Tongue (tissue), 2 donors: ENCODE results near the gene MYO19. TPM values are rescaled to one million over a fixed set of nuclear protein-coding genes. Genes with fewer than 3 reads are reported as not detected.
A peak's percentile ranks its signal among the peaks of the same experiment; 100 is the strongest.
"Not testable (repeated sequence)": the region's sequence is repeated elsewhere in the genome, so short reads cannot be mapped to it uniquely, and the experiment has no call there.

Source experiments
- DNase-seq: peaks from one replicate; pipeline ENCODE4 v3.0.0-alpha.2; 2015
- total RNA-seq: library from RNA; depleted of rRNA; stranded (reverse); fragments of >200 nt; gene quantifications from one replicate; pipeline ENCODE4 v1.2.3, GENCODE V29; 2014

MYO19 gene
- total RNA-seq, 1 donor from 2014 or later = 54.2 TPM

DNA sequence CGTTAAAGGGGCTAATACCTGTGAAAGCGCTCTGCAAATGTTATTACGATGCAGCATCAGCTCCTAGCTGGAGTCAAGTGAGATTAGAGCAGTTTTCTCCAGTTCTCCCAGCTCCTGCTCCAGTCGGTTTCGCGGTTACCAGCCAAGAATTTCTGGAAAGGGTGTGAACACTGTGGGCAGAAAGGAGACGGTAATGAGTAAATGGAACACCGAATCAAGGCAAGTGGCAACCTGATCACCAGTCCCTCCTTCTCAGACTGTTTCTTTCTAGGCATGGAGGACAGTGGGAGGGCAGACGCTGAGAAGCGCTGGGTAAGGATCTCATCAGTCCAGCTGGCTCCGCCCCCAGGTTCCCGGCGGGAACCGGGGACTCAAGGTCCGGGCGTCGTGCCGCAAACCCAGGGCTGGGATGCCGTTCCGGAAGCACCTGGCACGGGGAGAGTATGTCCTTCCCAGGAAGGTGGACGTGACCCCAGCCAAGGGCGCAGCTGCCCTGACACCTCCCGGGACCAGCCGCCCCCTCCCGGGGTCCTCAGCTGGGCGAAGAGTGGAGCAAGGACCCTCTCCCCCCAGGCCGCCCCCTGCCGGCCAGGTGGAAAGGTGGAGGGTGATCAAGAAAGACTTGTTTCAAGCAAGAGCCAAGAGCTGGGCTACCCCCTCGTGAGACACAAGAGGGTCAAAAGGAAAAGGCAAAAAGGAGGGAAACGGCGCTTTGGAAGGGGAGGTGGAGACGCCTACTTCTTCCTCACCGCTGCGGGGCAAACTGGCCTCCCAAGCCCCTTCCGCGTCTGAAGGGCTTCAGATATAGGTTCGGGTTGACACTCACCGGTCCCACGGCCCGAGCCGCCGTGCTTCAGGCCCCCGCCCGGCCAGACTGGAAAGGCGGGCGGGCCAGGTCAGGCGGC is 481 bp downstream of the MYO19 start:
- peak; percentile 69 for DNase-seq

DNA sequence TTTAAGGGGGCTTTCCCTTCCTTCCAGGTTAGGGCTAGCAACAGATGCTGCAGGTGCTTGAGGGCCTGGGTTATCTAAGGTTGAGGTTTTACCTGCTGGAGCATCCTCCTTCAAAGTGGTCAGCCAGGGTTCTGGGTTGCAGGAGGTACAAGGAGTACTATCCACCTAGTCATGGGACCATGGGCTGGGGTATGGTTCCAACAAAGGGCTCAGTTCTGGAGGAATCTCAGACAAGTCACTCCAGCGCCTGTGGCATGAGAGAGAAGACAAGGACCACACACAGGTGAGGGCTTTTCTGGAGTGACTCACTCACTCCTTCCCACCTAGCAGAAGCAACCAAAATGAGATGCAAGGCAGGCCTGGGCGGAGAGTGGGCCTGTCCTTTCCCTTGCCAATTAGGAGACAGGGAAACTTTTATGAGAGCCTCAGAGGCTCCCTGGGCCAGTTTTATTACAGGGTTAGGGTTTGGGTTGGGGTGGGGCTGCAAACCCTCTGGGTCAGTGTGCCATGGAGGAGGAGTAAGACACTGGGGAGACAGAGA is 2.2 kb downstream of the MYO19 start:
- no peak for DNase-seq

DNA sequence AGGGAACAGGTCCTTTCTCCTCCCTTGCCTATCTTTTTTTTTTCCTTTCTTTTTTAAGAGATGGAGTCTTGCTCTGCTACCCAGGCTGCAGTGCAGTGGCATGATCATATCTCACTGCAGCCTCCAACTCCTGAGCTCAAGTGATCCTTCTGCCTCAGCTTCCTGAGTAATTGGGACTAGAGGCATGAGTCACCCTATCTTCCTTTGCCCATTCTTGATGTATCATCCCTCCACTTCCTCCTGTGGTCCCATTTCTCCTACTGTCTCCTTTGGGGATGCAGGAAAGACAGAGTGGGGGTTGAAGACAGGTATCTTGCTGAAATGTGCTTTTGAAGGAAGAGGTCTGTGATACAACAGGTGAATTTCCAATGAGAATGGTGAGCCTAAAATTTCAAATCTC is 5.5 kb downstream of the MYO19 start:
- no peak for DNase-seq

DNA sequence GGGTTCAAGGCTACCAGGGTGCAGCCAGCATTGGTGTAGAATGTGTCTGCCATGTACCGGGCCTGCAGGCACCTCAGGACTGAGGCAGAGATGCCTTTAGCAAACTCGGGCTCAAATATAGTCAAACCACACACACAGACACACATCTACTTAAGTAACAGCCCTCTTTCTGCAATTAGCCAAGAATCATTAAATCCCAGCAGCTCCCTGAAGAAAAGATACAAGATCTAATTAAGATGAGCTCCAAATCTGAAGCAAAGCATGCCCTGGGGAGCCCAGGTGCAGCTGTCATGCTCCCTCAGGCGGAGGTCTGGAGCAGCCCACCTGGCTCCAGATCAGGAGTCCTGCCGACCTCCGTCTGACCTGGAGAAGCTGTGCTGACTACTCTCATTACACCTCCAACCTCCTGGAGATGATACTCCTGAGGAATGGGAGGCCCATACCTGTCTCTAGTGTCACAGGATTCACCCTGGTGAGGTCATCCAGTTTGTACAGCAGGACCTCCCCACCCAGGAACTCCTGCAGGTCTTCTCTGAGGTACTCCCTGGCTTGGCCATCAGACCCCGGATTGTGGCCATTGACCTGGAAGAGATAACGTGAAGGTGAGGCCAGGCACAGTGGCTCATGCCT is 6.9 kb downstream of the MYO19 start:
- DNase-seq = no peak

DNA sequence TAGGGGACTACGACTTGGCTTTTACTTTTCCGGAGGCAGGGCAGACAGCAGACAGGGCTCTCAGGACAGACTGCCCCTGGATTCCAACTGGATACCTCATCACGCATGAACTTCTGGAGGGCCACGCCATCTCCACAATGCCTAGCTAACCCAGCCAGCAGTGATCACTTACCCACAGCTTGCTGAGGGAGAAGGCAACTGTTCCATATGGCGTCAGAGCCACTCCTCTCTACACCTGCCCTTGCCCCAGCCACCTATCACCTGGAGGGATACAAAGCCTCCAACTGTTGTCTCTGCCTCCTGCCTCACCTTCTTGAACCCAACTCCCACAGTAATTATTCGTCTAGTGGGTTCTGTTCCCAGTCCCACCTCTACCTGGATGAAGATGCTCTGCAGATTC is 8.8 kb downstream of the MYO19 start:
- DNase-seq = no peak

DNA sequence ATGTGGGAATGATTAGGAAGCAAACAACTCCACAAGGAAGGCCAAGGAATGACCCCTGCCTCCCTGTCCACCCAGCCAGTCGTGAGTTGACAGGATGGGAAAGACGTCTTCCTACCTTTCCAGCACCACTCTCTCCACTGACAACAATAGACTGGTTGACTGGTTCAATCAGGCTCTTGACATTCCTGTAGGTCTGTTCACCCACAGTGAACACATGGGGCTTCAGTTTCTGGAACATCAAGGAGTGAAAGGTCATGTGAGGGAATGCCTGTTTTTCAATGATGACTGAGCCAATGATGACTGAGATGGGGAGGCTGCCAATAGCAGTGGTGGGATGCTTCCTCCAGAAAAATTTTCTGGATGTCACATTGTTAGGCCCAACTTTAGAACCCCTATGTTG is 9.6 kb downstream of the MYO19 start:
- DNase-seq = no peak

DNA sequence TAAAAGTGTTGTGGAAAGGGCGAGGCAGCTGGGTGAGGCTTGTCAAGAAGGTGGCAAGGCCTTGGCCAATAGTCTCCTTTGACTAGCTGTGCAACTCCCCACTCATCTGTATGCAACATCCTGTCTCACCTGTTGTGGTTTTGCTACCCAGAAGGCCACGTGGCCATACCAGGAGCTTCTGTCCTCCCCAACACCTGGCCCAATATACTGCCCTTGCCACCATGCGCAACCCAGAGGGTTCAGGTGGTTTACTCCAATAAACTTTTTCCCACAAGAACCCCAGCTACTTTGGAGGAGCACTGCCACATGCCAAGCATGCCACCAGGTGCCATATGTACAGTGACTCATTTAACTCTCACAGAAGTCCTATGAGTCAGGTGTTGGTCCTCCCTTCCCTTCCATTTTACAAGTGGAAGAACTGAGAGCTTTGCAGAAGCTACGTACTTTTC is 10.2 kb downstream of the MYO19 start:
- no peak for DNase-seq

DNA sequence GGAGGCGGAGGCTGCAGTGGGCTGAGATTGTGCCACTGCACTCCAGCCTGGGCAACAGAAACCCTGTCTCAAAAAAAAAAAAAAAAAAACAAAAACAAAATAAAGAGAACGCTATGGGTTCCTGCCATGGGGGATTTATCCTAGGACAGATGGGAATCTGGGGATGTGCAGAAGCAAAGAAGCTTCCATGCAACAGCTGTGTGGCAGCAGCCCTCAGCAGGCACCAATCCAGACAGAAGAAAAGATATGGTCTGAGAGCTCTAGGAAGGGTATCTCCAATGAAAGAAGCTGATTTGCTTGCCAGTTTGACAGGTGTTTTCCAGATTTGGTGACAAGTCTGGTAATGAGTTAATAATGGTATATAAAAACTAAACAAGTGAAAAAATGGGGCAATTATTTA is 11.6 kb downstream of the MYO19 start:
- peak; percentile 78 for DNase-seq

DNA sequence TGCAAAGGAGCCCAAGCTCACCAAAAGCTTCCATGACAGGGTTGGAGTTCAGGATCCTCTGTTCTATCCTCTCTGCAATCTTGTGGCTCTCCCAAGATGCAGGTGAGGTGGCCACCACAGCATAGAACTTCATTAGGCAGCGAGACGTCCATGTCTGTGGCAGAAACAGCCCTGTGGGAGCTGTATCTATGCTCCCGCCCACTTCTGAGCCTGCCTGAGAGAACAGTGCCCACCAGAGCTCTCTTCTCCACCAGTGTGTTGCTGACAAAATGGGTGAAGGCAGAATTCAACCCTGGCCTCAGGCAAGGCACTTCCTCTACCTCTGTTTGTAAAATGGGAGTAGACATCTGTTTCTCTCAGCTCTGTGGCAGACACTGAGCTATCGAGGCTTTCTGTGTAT is 18.8 kb downstream of the MYO19 start:
- no peak for DNase-seq

DNA sequence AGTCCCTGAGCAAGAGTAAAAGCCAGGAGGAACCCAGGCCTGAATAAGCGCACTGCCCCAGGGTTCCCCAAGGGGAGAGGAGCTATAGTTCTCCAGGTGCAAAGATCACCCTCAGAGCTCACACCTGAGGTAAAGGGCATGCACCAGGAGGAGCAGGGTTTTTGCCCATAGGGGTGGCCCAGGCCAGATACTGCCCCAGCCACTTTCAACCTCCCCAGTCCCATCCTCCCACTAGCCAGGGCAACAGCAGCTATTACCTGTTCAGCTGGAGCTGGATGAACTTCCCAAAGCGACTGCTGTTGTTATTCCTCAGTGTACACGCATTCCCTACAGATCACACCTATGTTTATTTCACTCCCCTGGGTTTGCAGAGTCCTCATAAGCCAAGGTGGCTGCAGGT is 19.8 kb downstream of the MYO19 start:
- DNase-seq = no peak

DNA sequence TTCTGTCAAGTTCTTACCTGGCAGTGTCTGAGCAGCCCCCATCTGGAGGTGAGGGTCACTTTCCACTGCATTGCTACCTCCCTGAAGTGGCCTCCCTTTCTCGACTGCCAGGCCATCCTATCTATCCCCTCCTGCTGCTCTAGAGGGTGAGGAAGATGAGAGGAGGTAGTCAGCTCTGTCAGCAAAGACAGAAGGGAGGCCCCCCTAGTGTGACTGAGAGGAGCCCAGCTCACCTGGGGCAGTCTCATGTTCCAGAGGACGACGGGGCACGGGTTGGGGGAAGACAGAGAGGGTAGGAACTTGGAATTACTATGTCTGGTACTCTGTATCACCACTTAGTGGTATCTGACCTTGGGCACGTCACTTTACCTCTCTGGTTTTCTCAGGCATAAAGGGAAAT is 22.0 kb downstream of the MYO19 start:
- no peak for DNase-seq

DNA sequence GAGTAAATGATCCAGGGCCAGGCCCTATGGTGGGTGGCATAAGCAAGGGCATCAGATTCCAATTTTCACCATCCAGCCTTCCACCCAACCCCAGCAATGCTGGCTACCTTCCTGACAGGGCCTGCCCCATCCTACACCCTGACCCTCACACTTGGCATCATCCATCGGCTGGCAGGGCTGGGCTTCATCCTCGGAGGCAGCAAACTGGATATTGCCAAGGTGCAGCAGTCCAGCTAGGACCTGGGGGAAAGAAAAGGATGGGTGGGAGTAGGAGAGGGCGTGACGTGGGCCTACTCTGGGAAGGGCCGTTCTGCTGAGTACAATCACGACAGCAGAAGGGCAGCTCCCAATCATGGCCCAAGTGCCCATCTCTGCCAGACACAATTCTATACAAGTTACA is 23.5 kb downstream of the MYO19 start:
- DNase-seq = no peak

DNA sequence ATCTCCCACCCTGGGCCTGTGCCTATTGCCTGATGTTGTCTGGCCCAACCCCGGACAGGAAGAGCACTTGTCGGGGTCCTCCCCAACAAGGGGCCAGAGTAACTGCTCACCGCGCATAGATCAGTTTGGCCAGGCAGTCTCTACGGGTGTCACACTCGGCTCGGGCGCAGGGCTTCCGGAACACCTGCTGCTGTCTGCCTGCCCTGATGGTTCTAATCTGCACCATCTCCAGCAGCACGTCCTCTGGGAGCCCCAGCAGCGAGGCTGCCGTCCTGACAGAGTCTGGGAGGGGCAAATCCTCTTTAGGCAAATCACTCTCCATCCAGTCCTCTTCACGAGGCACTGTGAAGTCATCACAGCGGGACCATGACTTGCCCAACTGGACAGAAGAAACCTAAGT is 24.0 kb downstream of the MYO19 start:
- peak; percentile 11 for DNase-seq

DNA sequence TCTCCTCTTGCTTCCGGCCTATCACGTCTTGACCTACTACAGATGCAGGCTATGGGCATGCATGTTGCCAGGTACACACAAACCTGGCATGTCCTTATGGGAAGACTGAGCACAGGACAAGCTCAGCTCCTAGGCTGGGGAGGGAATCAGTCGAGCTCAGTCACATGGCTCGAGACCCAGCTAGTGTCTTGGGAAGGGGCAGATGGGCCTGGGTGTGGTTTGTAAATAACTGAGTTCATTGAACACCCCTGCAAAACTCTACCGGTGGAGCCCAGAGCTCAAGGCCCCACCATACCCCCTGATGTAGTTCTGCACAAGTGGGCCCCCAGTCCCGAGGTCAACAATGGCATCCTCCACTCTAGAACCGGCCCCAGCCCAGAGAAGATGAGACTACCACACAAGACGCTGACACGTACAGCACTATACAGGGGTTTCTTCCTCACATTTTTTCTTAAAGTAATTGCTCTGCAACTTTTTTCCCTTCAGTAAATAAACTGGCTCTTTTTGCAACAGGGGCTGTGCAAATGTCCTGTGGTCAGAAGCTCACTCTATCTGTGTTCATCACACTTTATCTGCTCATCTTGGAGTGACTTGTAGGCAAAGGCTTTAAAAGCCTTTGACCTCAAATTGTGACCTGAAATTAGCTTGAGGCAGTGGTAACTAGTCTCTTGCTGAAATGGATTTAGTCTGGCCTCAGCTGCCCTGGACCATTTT is 25.2 kb downstream of the MYO19 start:
- no peak for DNase-seq

DNA sequence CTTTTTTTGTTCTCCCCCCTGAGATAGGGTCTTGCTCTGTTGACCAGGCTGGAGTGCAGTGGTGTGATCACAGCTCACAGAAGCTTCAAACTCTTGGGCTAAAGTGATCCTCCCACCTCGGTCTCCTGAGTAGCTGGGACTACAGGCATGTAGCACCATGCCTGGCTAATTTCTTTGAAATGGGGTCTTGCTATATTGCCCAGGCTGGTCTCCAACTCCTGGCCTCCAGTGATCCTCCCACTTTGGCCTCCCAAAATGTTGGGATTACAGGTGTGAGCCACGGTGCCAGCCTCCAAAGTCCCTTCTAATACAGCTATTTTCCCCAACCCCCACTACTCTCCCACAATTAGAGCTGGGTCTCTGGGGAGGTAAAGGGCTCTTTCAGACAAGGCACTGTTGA is 26.2 kb downstream of the MYO19 start:
- DNase-seq = not testable (repeated sequence)

DNA sequence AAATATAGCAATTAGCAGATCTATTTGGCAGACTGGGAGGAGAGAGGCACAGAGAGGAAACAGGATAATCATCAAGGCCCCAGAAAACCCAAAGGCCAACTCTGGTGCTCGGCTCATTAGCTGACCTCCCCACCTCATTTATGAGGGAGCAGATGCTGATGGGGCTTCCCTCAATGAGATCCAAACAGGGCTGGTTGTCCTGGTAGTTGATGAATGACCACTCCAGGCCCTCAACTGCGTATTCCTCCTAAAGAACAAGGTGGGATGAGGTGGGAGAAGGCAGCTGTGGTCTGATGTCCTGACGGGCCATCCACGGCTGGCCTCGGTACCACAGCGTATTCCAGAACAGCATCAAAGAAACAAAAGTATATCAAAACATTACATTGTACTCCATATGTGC is 27.4 kb downstream of the MYO19 start:
- no peak for DNase-seq

DNA sequence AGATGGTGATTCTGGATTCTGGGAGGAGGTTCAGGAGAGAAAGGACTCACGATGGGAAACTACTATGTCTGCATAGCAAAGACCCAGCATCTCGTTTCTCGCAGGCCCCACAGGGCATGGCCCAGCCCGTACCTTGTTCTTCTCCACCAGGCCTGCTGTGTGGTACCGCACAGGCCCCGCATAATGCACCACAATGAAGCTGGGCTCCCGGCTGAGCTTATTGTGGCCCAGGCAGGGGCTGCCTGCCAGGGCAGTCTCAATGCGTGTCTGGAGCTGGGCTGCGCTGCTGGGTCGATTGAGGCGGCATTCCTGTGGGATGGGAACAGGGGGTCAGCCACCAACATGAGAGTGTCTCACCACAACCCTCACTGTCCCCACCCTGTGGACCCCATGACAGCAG is 27.8 kb downstream of the MYO19 start:
- DNase-seq = no peak

DNA sequence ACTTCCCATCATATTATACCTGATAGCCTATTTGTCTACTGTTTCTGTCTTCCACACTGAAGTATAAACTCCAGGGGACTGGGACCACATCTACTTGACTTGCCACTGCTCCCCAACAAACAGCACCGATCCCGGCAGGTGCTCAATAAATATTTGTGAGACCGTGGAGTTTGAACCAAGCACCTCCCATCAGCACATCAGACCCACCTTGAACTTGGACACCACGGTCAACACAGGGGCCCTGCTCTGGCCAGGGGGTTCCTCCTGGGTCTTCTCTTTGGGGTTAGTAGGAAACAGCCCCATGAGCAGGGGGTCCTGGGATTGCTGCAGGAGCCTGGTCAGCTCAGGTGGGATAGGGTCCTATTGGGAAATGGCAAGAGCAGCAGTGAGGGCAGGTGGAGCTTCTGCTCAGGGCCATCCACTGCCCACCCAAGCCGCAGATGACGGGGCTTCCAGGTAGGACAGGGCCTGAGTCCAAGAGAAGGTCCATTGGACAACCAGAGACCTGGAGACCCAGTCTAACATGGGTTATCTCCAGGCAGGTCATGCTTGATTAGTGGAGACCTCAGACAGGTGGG is 28.3 kb downstream of the MYO19 start:
- DNase-seq = no peak

DNA sequence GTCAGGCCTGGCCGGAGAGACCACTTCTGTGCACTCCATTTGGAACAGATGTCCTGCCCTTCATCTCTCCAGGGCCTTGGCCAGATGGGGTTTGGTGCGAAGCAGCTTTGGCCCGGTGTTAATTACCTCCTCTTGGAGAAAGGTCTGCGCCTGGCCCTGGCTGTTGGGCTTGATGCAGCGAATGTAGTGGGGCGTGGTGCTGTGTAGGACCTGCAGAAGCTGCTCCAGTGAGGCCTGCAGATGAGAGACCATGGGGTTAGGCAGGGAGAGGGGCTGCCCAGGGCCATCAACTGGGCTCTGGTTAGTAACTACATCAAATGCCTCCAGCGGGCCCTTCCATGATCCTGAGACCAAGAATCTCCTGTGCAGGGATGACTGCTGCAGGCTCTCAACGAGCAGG is 29.5 kb downstream of the MYO19 start:
- no peak for DNase-seq

DNA sequence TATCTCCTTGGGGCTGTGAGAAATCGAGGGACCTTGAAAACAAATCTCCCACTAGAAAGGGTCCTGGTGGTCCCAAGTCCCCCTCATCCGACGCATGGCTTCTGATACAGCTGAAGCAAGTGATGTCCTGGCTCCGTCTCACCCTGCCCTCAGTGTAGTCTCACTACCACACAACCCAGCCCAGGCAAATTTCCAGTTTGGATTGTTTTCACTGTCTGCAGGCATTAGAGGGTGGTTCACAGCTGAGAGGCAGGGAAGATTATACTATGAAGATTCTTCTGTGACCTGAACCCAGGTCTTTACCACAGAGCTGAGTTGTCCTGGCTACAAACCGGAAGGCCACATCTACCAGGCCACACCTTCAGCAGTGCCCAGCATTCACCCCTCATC is 30.5 kb downstream of the MYO19 start:
- no peak for DNase-seq

DNA sequence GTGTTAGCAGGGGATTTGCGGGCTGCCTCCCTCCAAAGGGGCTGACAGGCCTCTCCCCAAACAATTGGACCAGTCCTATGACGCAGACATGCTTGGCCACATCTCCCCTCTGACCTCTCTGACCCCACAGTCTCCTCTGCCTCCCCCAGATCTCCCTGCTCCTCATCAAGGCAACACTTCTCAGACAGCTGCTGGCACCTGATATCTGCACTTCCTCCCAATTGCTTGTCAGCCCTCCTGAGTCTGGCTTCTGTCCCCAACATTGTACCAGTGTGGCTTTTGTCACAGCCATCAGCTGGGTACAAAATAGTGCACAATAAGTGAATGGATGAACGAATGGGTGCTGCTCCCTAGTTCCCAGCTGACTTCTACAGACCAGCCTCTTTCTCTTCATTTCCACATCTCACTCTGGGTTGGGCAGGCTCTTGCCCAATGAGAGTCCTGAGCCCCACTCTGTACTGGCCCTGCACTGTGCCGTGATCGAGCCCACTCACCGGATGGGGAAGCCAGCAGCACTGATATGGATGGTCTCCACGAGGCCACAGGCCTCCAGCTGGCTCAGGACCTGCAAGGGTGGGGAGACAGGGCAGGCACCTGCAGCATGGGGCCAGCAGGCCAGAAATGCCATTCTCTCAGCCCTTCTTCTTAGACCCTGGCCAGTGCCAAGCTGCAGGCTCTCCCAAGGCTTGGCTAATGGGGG is 31.1 kb downstream of the MYO19 start:
- DNase-seq = no peak

DNA sequence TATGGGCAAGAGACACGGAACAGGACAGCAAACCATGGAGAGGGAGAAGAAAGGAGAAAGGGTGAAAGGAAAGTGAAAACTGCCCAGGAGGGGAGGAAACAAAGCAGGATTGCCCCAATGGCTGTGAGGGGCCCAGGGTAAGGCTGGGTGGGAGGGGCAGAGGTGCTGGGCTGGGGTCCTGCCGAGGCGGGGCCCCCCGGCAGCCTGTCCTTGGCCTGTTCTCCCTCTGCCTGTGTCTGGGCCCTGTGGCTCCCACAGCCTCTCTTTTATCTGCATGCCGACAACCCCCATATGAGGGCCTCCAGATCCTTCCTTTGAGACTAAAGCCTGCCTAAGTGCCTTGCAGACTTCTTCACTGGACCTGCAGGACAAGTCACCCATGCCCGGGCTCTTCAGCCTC is 32.7 kb downstream of the MYO19 start:
- DNase-seq = no peak
